HEK293 (cell line): ENCODE data around the gene PCBP3.
"Not testable (repeated sequence)": the region's sequence is repeated elsewhere in the genome, so short reads cannot be mapped to it uniquely, and the experiment has no call there.

Experiments
- CTCF ChIA-PET: fragments of 350-600 bp; formaldehyde crosslinking; extraction: SDS; loops from one replicate; lab custom pipeline; 2021; ENCODE audit warnings: antibody characterized with exemption; lab: Yijun Ruan, JAX
- POLR2A ChIA-PET: fragments of 300-600 bp; formaldehyde crosslinking; extraction: SDS; loops from one replicate; lab custom pipeline; 2020; ENCODE audit warnings: antibody characterized with exemption, inconsistent platforms; lab: Yijun Ruan, JAX
- H3K27ac ChIP-seq: fragments of 200-500 bp; sonication (Bioruptor generic); 2 replicates; pipeline ENCODE4 v1.5.1; 2014; ENCODE audit warnings: low read depth, low read length, control low read depth, inconsistent platforms; ENCODE audit errors: extremely low read depth
- H3K36me3 ChIP-seq, 2 experiments: fragments of 200-500 bp in 1 of 2; sonication (Bioruptor generic) in 1 of 2; 1 replicate in 1 of 2; 2 replicates in 1 of 2; pipeline ENCODE4 v1.5.1; 2014 to 2017; ENCODE audit warnings: inconsistent platforms in 2 of 2, low read length in 2 of 2; ENCODE audit not compliant: control insufficient read depth in 2 of 2, insufficient read depth in 1 of 2
- H3K4me1 ChIP-seq: fragments of 200-500 bp; sonication (Bioruptor generic); 2 replicates; pipeline ENCODE4 v1.5.1; 2014; ENCODE audit warnings: mild to moderate bottlenecking, low read length, inconsistent platforms; ENCODE audit not compliant: control insufficient read depth, insufficient read depth
- H3K4me3 ChIP-seq: 2 replicates; pipeline ENCODE4 v1.5.1; 2011; ENCODE audit warnings: low read depth, mild to moderate bottlenecking, control low read depth, low read length, moderate library complexity
- H3K9me3 ChIP-seq: fragments of 200-500 bp; sonication (Bioruptor generic); 2 replicates; pipeline ENCODE4 v1.5.1; 2014; ENCODE audit warnings: low read depth, low read length, inconsistent platforms; ENCODE audit not compliant: control insufficient read depth, insufficient read depth
- ATF2 ChIP-seq: fragments of 450-650 bp; formaldehyde crosslinking; IDR thresholded peaks from 2 replicates; pipeline ENCODE4 v1.5.1; 2016; ENCODE audit warnings: missing biosample characterization, missing genetic modification characterization, low read depth
- GFI1B ChIP-seq: fragments of 450-650 bp; formaldehyde crosslinking; IDR thresholded peaks from 2 replicates; pipeline ENCODE4 v1.5.1; 2016; ENCODE audit warnings: missing biosample characterization, missing genetic modification characterization
- KLF8 ChIP-seq: fragments of 450-650 bp; formaldehyde crosslinking; IDR thresholded peaks from 2 replicates; pipeline ENCODE4 v1.5.1; 2016; ENCODE audit warnings: missing biosample characterization, missing genetic modification characterization
- SP7 ChIP-seq: fragments of 450-650 bp; formaldehyde crosslinking; IDR thresholded peaks from 2 replicates; pipeline ENCODE4 v1.5.1; 2016; ENCODE audit warnings: missing biosample characterization, missing genetic modification characterization
- ZBTB1 ChIP-seq: fragments of 450-650 bp; formaldehyde crosslinking; IDR thresholded peaks from 2 replicates; pipeline ENCODE4 v1.5.1; 2016; ENCODE audit warnings: missing biosample characterization, missing genetic modification characterization
- ZFP69B ChIP-seq: fragments of 450-650 bp; formaldehyde crosslinking; IDR thresholded peaks from 2 replicates; pipeline ENCODE4 v1.5.1; 2016; ENCODE audit warnings: missing biosample characterization, missing genetic modification characterization
- ZIC2 ChIP-seq: fragments of 450-650 bp; formaldehyde crosslinking; IDR thresholded peaks from 2 replicates; pipeline ENCODE4 v1.5.1; 2016; ENCODE audit warnings: missing biosample characterization, missing genetic modification characterization
- ZNF146 ChIP-seq: fragments of 450-650 bp; formaldehyde crosslinking; IDR thresholded peaks from 2 replicates; pipeline ENCODE4 v1.5.1; 2016; ENCODE audit warnings: missing biosample characterization, missing genetic modification characterization
- ZNF184 ChIP-seq: fragments of 450-650 bp; IDR thresholded peaks from 2 replicates; pipeline ENCODE4 v1.5.1; 2018; ENCODE audit warnings: missing biosample characterization, mild to moderate bottlenecking, missing genetic modification characterization
- ZNF2 ChIP-seq: fragments of 450-650 bp; formaldehyde crosslinking; IDR thresholded peaks from 2 replicates; pipeline ENCODE4 v1.5.1; 2016; ENCODE audit warnings: missing biosample characterization, missing genetic modification characterization
- ZNF24 ChIP-seq: fragments of 450-650 bp; formaldehyde crosslinking; IDR thresholded peaks from 2 replicates; pipeline ENCODE4 v1.5.1; 2016; ENCODE audit warnings: missing biosample characterization, missing genetic modification characterization
- ZNF280D ChIP-seq: fragments of 450-650 bp; formaldehyde crosslinking; IDR thresholded peaks from 2 replicates; pipeline ENCODE4 v1.5.1; 2016; ENCODE audit warnings: missing biosample characterization, missing genetic modification characterization
- ZNF449 ChIP-seq: fragments of 450-650 bp; formaldehyde crosslinking; IDR thresholded peaks from 2 replicates; pipeline ENCODE4 v1.5.1; 2017; ENCODE audit warnings: missing biosample characterization, mild to moderate bottlenecking, missing genetic modification characterization, moderate library complexity
- ZNF623 ChIP-seq: fragments of 450-650 bp; formaldehyde crosslinking; IDR thresholded peaks from 2 replicates; pipeline ENCODE4 v1.5.1; 2016; ENCODE audit warnings: missing biosample characterization, missing genetic modification characterization
- ZNF701 ChIP-seq: fragments of 450-650 bp; formaldehyde crosslinking; IDR thresholded peaks from 2 replicates; pipeline ENCODE4 v1.5.1; 2016; ENCODE audit warnings: missing biosample characterization, missing genetic modification characterization

PCBP3 gene

GRCh38 chr21:45709696-45710268, 66.3 kb downstream of the PCBP3 start (continued):
- TF ChIP-seq ATF2 (tag by site-specific recombination) (no peak), ZIC2 (tag by site-specific recombination) (no peak), SP7 (tag by site-specific recombination) (no peak), KLF8 (no peak), ZNF24 (no peak), ZNF2 (tag by site-specific recombination) (no peak), ZNF701 (tag by site-specific recombination) (no peak)

- POLR2A ChIA-PET, H3K4me3 ChIP-seq, H3K9me3 ChIP-seq, CTCF ChIA-PET, H3K4me1 ChIP-seq, H3K27ac ChIP-seq, H3K36me3 ChIP-seq: not testable (repeated sequence)
- TF ChIP-seq ZNF280D (tag by site-specific recombination) (peak; percentile 46; the same call in 1 of the 2 replicates), ZNF146 (tag by site-specific recombination) (peak; percentile 96)
Measured at GRCh38 chr21:45710306-45710705, 66.8 kb downstream of the PCBP3 start.

GRCh38 chr21:45713613-45714012, 70.1 kb downstream of the PCBP3 start:
- ChIA-PET POLR2A (no interaction called here), CTCF (no interaction called here)
- TF ChIP-seq ZBTB1 (no peak), ZNF623 (tag by site-specific recombination) (no peak), ZNF449 (tag by site-specific recombination) (no peak), ZFP69B (tag by site-specific recombination) (no peak)
- no peaks in the 10 kb centered on the region for H3K4me1 ChIP-seq
- H3K9me3 ChIP-seq = no peaks in the 10 kb centered on the region
- H3K4me3 ChIP-seq = no peak overlapping the region
- no peaks in the 10 kb centered on the region for H3K36me3 ChIP-seq
- no peak overlapping the region for H3K27ac ChIP-seq

- H3K36me3 ChIP-seq = no peaks in the 10 kb centered on the region
- no peaks in the 10 kb centered on the region for H3K9me3 ChIP-seq
- no peak overlapping the region for H3K4me3 ChIP-seq
- H3K27ac ChIP-seq = no peak overlapping the region
- ChIA-PET CTCF (no interaction called here), POLR2A (no interaction called here)
- no peak for TF ChIP-seq GFI1B
- TF ChIP-seq ZNF184 = peak; percentile 98
- TF ChIP-seq, all 188 proteins: peak for 1
- no peaks in the 10 kb centered on the region for H3K4me1 ChIP-seq
Measured at GRCh38 chr21:45715441-45715840, 71.9 kb downstream of the PCBP3 start.
